Measurements from ENCODE around the gene SLC30A1.
"Not testable (repeated sequence)": the region's sequence is repeated elsewhere in the genome, so short reads cannot be mapped to it uniquely, and the experiment has no call there.

Gene SLC30A1

GRCh38 chr1:211548321-211549091, 30.5 kb downstream of the SLC30A1 start:
- no peak for DNase-seq (ENCODE audit: low read depth in 2 of 2, low spot score in 1 of 2)

GRCh38 chr1:211547710-211548109, 31.3 kb downstream of the SLC30A1 start:
- no peak for DNase-seq (ENCODE audit: low read depth in 2 of 2, low spot score in 1 of 2)

GRCh38 chr1:211546543-211546942, 32.4 kb downstream of the SLC30A1 start:
- DNase-seq (ENCODE audit: low read depth in 2 of 2, low spot score in 1 of 2), result no peak

GRCh38 chr1:211543025-211543424, 35.9 kb downstream of the SLC30A1 start:
- DNase-seq (ENCODE audit: low read depth in 2 of 2, low spot score in 1 of 2), result no peak

GRCh38 chr1:211541720-211542477, 37.1 kb downstream of the SLC30A1 start:
- no peak for DNase-seq (ENCODE audit: low read depth in 2 of 2, low spot score in 1 of 2)

- DNase-seq (ENCODE audit: low read depth in 2 of 2, low spot score in 1 of 2), result no peak
Observed at GRCh38 chr1:211541278-211541677, 37.7 kb downstream of the SLC30A1 start.

- not testable (repeated sequence) for DNase-seq (ENCODE audit: low read depth in 2 of 2, low spot score in 1 of 2)
Observed at GRCh38 chr1:211540824-211541223, 38.1 kb downstream of the SLC30A1 start.

- DNase-seq (ENCODE audit: low read depth in 2 of 2, low spot score in 1 of 2), result no peak
Observed at GRCh38 chr1:211538287-211538686, 40.7 kb downstream of the SLC30A1 start.

- DNase-seq (ENCODE audit: low read depth in 2 of 2, low spot score in 1 of 2), result no peak
Observed at GRCh38 chr1:211537253-211537652, 41.7 kb downstream of the SLC30A1 start.

- DNase-seq (ENCODE audit: low read depth in 2 of 2, low spot score in 1 of 2), result no peak
Observed at GRCh38 chr1:211536606-211537005, 42.4 kb downstream of the SLC30A1 start.

- no peak for DNase-seq (ENCODE audit: low read depth in 2 of 2, low spot score in 1 of 2)
Observed at GRCh38 chr1:211535346-211535745, 43.6 kb downstream of the SLC30A1 start.

GRCh38 chr1:211534545-211535291, 44.2 kb downstream of the SLC30A1 start:
- DNase-seq (ENCODE audit: low read depth in 2 of 2, low spot score in 1 of 2), result no peak

- DNase-seq (ENCODE audit: low read depth in 2 of 2, low spot score in 1 of 2), result no peak
Observed at GRCh38 chr1:211532088-211532444, 46.9 kb downstream of the SLC30A1 start.

GRCh38 chr1:211531194-211532087, 47.5 kb downstream of the SLC30A1 start:
- DNase-seq (ENCODE audit: low read depth in 2 of 2, low spot score in 1 of 2), result no peak

- DNase-seq (ENCODE audit: low read depth in 2 of 2, low spot score in 1 of 2), result no peak
Observed at GRCh38 chr1:211530102-211530501, 48.9 kb downstream of the SLC30A1 start.

- DNase-seq (ENCODE audit: low read depth in 2 of 2, low spot score in 1 of 2), result no peak
Observed at GRCh38 chr1:211529453-211529852, 49.5 kb downstream of the SLC30A1 start.

- no peak for DNase-seq (ENCODE audit: low read depth in 2 of 2, low spot score in 1 of 2)
Observed at GRCh38 chr1:211529011-211529410, 50.0 kb downstream of the SLC30A1 start.

- no peak for DNase-seq (ENCODE audit: low read depth in 2 of 2, low spot score in 1 of 2)
Observed at GRCh38 chr1:211527888-211528287, 51.1 kb downstream of the SLC30A1 start.

- DNase-seq (ENCODE audit: low read depth in 2 of 2, low spot score in 1 of 2), result no peak
Observed at GRCh38 chr1:211527006-211527405, 52.0 kb downstream of the SLC30A1 start.

- DNase-seq (ENCODE audit: low read depth in 2 of 2, low spot score in 1 of 2), result no peak
Observed at GRCh38 chr1:211526101-211526500, 52.9 kb downstream of the SLC30A1 start.

Measured in stimulated activated CD8-positive, alpha-beta memory T cell treated with anti-CD3 and anti-CD28 coated beads, Interleukin-4, amount 100 ng/mL, for 1 hour (primary cell).